GM23338 (cell line): ENCODE measurements around the gene SEMA3C. TPM values are rescaled to one million over a fixed set of nuclear protein-coding genes. Genes with fewer than 3 reads are reported as not detected.

Experiments used
- ATAC-seq: fragments of 200-7000 bp; cut with Tn5 transposase; 3 replicates; pipeline ENCODE4 v1.9.1; 2020
- DNase-seq: peaks from one replicate; pipeline ENCODE4 v3.0.0-alpha.2; 2015; ENCODE audit warnings: low spot score
- H2AFZ ChIP-seq: fragments of 200-600 bp; sonication (generic); 2 replicates; pipeline ENCODE4 v1.8.0; 2016; ENCODE audit warnings: antibody characterized with exemption, mild to moderate bottlenecking, moderate library complexity
- H3F3A ChIP-seq: fragments of 200-600 bp; sonication (generic); replicated peaks from 2 replicates; pipeline ENCODE4 v1.8.0; 2017; ENCODE audit warnings: antibody characterized with exemption, mixed run types, low read depth
- H3K27ac ChIP-seq: fragments of 200-600 bp; sonication (generic); 2 replicates; pipeline ENCODE4 v1.6.1; 2016; ENCODE audit warnings: low read depth
- H3K27me3 ChIP-seq: fragments of 200-600 bp; sonication (generic); 2 replicates; pipeline ENCODE4 v1.8.0; 2016; ENCODE audit warnings: mild to moderate bottlenecking, mixed run types, moderate library complexity; ENCODE audit not compliant: insufficient read depth
- H3K36me3 ChIP-seq: fragments of 200-600 bp; sonication (generic); 2 replicates; pipeline ENCODE4 v1.8.0; 2016; ENCODE audit warnings: mild to moderate bottlenecking; ENCODE audit not compliant: insufficient read depth
- H3K4me1 ChIP-seq: fragments of 200-600 bp; sonication (generic); 2 replicates; pipeline ENCODE4 v1.8.0; 2016; ENCODE audit warnings: mild to moderate bottlenecking, moderate library complexity; ENCODE audit not compliant: insufficient read depth
- H3K4me2 ChIP-seq: fragments of 200-600 bp; sonication (generic); 2 replicates; pipeline ENCODE4 v1.7.1; 2017; ENCODE audit warnings: mixed run types
- H3K4me3 ChIP-seq: fragments of 200-600 bp; sonication (generic); 2 replicates; pipeline ENCODE4 v1.6.1; 2016; ENCODE audit warnings: mixed run types
- H3K79me2 ChIP-seq: fragments of 200-600 bp; sonication (generic); replicated peaks from 2 replicates; pipeline ENCODE4 v1.8.0; 2017; ENCODE audit warnings: mild to moderate bottlenecking; ENCODE audit not compliant: insufficient read depth
- H3K9me2 ChIP-seq: fragments of 200-600 bp; sonication (generic); 2 replicates; pipeline ENCODE4 v1.8.0; 2017; ENCODE audit not compliant: insufficient read depth
- H4K20me1 ChIP-seq: fragments of 200-600 bp; sonication (generic); replicated peaks from 2 replicates; pipeline ENCODE4 v1.8.0; 2017; ENCODE audit warnings: mild to moderate bottlenecking; ENCODE audit not compliant: insufficient read depth
- H3K27ac Mint-ChIP-seq: 2 replicates; pipeline ENCODE4 v1.8.0; 2020; ENCODE audit warnings: inconsistent platforms, mild to moderate bottlenecking, moderate library complexity, mixed read lengths
- H3K27me3 Mint-ChIP-seq: 3 replicates; pipeline ENCODE4 v1.8.0; 2022; ENCODE audit warnings: low read depth, mild to moderate bottlenecking, moderate library complexity, mixed read lengths, inconsistent platforms; ENCODE audit not compliant: insufficient read depth, poor library complexity
- H3K36me3 Mint-ChIP-seq: 3 replicates; pipeline ENCODE4 v1.8.0; 2021; ENCODE audit warnings: low read depth, mild to moderate bottlenecking, inconsistent platforms, moderate library complexity, mixed read lengths
- H3K4me1 Mint-ChIP-seq: 3 replicates; pipeline ENCODE4 v1.8.0; 2020; ENCODE audit warnings: mild to moderate bottlenecking, inconsistent platforms, mixed read lengths
- H3K4me3 Mint-ChIP-seq: 3 replicates; pipeline ENCODE4 v1.8.0; 2021; ENCODE audit warnings: moderate library complexity, mild to moderate bottlenecking, inconsistent platforms, mixed read lengths
- H3K9me3 Mint-ChIP-seq: 3 replicates; pipeline ENCODE4 v1.8.0; 2020; ENCODE audit warnings: moderate library complexity, mild to moderate bottlenecking, inconsistent platforms, mixed read lengths
- CREB1 ChIP-seq: fragments of 250-450 bp; sonication (Bioruptor Pico); IDR thresholded peaks from 2 replicates; pipeline ENCODE4 v1.5.0; 2020; ENCODE audit warnings: low read depth, mild to moderate bottlenecking, moderate library complexity
- EZH2 ChIP-seq: fragments of 200-600 bp; sonication (generic); IDR thresholded peaks from one replicate; pipeline ENCODE4 v1.8.0; 2017; ENCODE audit warnings: antibody characterized with exemption, mild to moderate bottlenecking, low read depth; ENCODE audit not compliant: unreplicated experiment
- EZH2phosphoT487 ChIP-seq: fragments of 200-600 bp; sonication (generic); IDR thresholded peaks from one replicate; pipeline ENCODE4 v1.8.1; 2018; ENCODE audit warnings: antibody characterized with exemption; ENCODE audit not compliant: unreplicated experiment
- JUNB ChIP-seq: IDR thresholded peaks from one replicate; pipeline ENCODE4 v1.6.1; 2016; ENCODE audit warnings: antibody characterized with exemption; ENCODE audit not compliant: unreplicated experiment
- NANOG ChIP-seq: IDR thresholded peaks from 2 replicates; pipeline ENCODE4 v1.6.1; 2016; ENCODE audit warnings: antibody characterized with exemption, borderline replicate concordance
- POLR2AphosphoS5 ChIP-seq: IDR thresholded peaks from 2 replicates; pipeline ENCODE4 v1.6.1; 2016; ENCODE audit warnings: antibody characterized with exemption, low read depth
- STAT1 ChIP-seq: IDR thresholded peaks from one replicate; pipeline ENCODE4 v1.6.1; 2016; ENCODE audit warnings: antibody characterized with exemption; ENCODE audit not compliant: unreplicated experiment
- ZNF114 ChIP-seq: fragments of 250-450 bp; sonication (Bioruptor Pico); IDR thresholded peaks from 2 replicates; pipeline ENCODE4 v1.5.0; 2020; ENCODE audit warnings: mild to moderate bottlenecking, moderate library complexity
- ZNF331 ChIP-seq: fragments of 250-450 bp; sonication (Bioruptor Pico); IDR thresholded peaks from 2 replicates; pipeline ENCODE4 v1.5.0; 2020; ENCODE audit warnings: low read depth, mild to moderate bottlenecking, moderate library complexity
- polyA plus RNA-seq: library from polyadenylated mRNA; unstranded; fragments of >200 nt; fragmentation: Nextera tagmentation; extraction: Ambion mirVana; gene quantifications from 2 replicates; pipeline ENCODE4 v1.2.1, GENCODE V29; 2016
- total RNA-seq: library from RNA; depleted of rRNA; stranded (reverse); fragments of >200 nt; shearing (Covaris generic); gene quantifications from 2 replicates; pipeline ENCODE4 v1.2.3, GENCODE V29; 2014
- TF ChIP-seq, protein P1 (sequence below), 2 experiments: fragments of 200-600 bp in 1 of 2; sonication (generic) in 1 of 2; conservative IDR thresholded peaks; 2 replicates each; pipeline versions ENCODE4 v1.5.1 to v1.6.1; 2016 to 2017; ENCODE audit warnings: antibody characterized with exemption in 2 of 2, low read depth in 2 of 2, mild to moderate bottlenecking in 2 of 2, moderate library complexity in 1 of 2
- TF ChIP-seq, protein P2 (sequence below): fragments of 250-450 bp; sonication (Bioruptor Pico); IDR thresholded peaks from 2 replicates; pipeline ENCODE4 v1.5.0; 2020; ENCODE audit warnings: mild to moderate bottlenecking, moderate library complexity
- TF ChIP-seq, protein P3 (sequence below): IDR thresholded peaks from one replicate; pipeline ENCODE4 v1.6.1; 2018; ENCODE audit warnings: antibody characterized with exemption; ENCODE audit not compliant: unreplicated experiment
- TF ChIP-seq, protein P4 (sequence below): IDR thresholded peaks from 2 replicates; pipeline ENCODE4 v1.6.1; 2016; ENCODE audit warnings: antibody characterized with exemption

SEMA3C gene
- total and polyA plus RNA-seq, 2 experiments from 2014 or later: 1.0 to 3.5 TPM

DNA sequence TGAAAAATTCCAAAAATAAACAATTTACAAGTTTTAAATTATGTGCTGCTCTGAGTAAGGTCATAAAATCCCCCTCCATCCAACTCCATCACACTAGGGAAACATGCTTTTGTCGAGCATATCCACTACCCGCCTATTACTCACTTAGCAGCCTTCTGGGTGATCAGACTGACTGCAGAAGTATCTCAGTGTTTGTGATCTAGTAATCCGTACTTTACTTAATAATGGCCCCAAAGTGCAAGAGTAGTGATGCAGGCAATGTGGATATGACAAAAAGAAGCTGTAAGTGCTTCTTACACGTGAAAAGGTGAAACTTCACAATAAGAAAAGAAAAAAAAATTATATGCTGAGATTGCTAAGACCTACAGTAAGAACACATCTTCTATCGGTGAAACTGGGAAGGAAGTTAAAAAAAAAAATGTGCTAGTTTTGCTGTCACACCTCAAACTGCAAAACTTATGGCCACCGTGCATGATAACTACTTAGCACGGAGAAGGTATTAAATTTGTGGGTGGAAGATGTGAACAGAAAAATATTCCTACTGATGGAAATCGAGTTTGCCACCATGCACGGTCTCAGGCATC, 43.2 kb downstream of the SEMA3C start:
- no peaks in the 10 kb centered on the region for H3K79me2 ChIP-seq
- H3K4me1 Mint-ChIP-seq: peaks cover 7% of the 10 kb centered on the region; the same call in 2 of the 3 replicates
- no peak overlapping the region for H3K27ac Mint-ChIP-seq
- no peaks in the 10 kb centered on the region for H3K27me3 ChIP-seq
- no peaks in the 10 kb centered on the region for H4K20me1 ChIP-seq
- H3K9me2 ChIP-seq: peaks cover 3% of the 10 kb centered on the region; the same call in 1 of the 2 replicates
- H3K27ac ChIP-seq: no peak overlapping the region
- no peak overlapping the region for H3K4me3 ChIP-seq
- H3K36me3 Mint-ChIP-seq: no peaks in the 10 kb centered on the region
- ATAC-seq: no peak
- H3K4me2 ChIP-seq: no peak overlapping the region
- no peak overlapping the region for H3K4me3 Mint-ChIP-seq
- TF ChIP-seq, protein P1, sequence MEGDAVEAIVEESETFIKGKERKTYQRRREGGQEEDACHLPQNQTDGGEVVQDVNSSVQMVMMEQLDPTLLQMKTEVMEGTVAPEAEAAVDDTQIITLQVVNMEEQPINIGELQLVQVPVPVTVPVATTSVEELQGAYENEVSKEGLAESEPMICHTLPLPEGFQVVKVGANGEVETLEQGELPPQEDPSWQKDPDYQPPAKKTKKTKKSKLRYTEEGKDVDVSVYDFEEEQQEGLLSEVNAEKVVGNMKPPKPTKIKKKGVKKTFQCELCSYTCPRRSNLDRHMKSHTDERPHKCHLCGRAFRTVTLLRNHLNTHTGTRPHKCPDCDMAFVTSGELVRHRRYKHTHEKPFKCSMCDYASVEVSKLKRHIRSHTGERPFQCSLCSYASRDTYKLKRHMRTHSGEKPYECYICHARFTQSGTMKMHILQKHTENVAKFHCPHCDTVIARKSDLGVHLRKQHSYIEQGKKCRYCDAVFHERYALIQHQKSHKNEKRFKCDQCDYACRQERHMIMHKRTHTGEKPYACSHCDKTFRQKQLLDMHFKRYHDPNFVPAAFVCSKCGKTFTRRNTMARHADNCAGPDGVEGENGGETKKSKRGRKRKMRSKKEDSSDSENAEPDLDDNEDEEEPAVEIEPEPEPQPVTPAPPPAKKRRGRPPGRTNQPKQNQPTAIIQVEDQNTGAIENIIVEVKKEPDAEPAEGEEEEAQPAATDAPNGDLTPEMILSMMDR (conservative IDR thresholded peaks at IDR 0.05; ENCODE audit: low read depth in 2 of 2): no peak
- TF ChIP-seq NANOG (no peak), EZH2 (no peak), ZNF331 (CRISPR knock-in tag) (no peak), EZH2phosphoT487 (no peak), POLR2AphosphoS5 (no peak), ZNF114 (CRISPR knock-in tag) (no peak), CREB1 (CRISPR knock-in tag) (no peak), JUNB (no peak), STAT1 (no peak)
- TF ChIP-seq, protein P2, sequence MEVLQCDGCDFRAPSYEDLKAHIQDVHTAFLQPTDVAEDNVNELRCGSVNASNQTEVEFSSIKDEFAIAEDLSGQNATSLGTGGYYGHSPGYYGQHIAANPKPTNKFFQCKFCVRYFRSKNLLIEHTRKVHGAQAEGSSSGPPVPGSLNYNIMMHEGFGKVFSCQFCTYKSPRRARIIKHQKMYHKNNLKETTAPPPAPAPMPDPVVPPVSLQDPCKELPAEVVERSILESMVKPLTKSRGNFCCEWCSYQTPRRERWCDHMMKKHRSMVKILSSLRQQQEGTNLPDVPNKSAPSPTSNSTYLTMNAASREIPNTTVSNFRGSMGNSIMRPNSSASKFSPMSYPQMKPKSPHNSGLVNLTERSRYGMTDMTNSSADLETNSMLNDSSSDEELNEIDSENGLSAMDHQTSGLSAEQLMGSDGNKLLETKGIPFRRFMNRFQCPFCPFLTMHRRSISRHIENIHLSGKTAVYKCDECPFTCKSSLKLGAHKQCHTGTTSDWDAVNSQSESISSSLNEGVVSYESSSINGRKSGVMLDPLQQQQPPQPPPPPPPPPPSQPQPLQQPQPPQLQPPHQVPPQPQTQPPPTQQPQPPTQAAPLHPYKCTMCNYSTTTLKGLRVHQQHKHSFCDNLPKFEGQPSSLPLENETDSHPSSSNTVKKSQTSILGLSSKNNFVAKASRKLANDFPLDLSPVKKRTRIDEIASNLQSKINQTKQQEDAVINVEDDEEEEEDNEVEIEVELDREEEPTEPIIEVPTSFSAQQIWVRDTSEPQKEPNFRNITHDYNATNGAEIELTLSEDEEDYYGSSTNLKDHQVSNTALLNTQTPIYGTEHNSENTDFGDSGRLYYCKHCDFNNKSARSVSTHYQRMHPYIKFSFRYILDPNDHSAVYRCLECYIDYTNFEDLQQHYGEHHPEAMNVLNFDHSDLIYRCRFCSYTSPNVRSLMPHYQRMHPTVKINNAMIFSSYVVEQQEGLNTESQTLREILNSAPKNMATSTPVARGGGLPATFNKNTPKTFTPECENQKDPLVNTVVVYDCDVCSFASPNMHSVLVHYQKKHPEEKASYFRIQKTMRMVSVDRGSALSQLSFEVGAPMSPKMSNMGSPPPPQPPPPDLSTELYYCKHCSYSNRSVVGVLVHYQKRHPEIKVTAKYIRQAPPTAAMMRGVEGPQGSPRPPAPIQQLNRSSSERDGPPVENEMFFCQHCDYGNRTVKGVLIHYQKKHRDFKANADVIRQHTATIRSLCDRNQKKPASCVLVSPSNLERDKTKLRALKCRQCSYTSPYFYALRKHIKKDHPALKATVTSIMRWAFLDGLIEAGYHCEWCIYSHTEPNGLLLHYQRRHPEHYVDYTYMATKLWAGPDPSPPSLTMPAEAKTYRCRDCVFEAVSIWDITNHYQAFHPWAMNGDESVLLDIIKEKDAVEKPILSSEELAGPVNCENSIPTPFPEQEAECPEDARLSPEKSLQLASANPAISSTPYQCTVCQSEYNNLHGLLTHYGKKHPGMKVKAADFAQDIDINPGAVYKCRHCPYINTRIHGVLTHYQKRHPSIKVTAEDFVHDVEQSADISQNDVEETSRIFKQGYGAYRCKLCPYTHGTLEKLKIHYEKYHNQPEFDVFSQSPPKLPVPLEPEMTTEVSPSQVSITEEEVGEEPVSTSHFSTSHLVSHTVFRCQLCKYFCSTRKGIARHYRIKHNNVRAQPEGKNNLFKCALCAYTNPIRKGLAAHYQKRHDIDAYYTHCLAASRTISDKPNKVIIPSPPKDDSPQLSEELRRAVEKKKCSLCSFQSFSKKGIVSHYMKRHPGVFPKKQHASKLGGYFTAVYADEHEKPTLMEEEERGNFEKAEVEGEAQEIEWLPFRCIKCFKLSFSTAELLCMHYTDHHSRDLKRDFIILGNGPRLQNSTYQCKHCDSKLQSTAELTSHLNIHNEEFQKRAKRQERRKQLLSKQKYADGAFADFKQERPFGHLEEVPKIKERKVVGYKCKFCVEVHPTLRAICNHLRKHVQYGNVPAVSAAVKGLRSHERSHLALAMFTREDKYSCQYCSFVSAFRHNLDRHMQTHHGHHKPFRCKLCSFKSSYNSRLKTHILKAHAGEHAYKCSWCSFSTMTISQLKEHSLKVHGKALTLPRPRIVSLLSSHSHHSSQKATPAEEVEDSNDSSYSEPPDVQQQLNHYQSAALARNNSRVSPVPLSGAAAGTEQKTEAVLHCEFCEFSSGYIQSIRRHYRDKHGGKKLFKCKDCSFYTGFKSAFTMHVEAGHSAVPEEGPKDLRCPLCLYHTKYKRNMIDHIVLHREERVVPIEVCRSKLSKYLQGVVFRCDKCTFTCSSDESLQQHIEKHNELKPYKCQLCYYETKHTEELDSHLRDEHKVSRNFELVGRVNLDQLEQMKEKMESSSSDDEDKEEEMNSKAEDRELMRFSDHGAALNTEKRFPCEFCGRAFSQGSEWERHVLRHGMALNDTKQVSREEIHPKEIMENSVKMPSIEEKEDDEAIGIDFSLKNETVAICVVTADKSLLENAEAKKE: no peak
- TF ChIP-seq, protein P3, sequence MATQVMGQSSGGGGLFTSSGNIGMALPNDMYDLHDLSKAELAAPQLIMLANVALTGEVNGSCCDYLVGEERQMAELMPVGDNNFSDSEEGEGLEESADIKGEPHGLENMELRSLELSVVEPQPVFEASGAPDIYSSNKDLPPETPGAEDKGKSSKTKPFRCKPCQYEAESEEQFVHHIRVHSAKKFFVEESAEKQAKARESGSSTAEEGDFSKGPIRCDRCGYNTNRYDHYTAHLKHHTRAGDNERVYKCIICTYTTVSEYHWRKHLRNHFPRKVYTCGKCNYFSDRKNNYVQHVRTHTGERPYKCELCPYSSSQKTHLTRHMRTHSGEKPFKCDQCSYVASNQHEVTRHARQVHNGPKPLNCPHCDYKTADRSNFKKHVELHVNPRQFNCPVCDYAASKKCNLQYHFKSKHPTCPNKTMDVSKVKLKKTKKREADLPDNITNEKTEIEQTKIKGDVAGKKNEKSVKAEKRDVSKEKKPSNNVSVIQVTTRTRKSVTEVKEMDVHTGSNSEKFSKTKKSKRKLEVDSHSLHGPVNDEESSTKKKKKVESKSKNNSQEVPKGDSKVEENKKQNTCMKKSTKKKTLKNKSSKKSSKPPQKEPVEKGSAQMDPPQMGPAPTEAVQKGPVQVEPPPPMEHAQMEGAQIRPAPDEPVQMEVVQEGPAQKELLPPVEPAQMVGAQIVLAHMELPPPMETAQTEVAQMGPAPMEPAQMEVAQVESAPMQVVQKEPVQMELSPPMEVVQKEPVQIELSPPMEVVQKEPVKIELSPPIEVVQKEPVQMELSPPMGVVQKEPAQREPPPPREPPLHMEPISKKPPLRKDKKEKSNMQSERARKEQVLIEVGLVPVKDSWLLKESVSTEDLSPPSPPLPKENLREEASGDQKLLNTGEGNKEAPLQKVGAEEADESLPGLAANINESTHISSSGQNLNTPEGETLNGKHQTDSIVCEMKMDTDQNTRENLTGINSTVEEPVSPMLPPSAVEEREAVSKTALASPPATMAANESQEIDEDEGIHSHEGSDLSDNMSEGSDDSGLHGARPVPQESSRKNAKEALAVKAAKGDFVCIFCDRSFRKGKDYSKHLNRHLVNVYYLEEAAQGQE: no peak
- TF ChIP-seq, protein P4, sequence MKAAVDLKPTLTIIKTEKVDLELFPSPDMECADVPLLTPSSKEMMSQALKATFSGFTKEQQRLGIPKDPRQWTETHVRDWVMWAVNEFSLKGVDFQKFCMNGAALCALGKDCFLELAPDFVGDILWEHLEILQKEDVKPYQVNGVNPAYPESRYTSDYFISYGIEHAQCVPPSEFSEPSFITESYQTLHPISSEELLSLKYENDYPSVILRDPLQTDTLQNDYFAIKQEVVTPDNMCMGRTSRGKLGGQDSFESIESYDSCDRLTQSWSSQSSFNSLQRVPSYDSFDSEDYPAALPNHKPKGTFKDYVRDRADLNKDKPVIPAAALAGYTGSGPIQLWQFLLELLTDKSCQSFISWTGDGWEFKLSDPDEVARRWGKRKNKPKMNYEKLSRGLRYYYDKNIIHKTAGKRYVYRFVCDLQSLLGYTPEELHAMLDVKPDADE: no peak
- no peaks in the 10 kb centered on the region for H3K36me3 ChIP-seq
- no peak for DNase-seq
- no peaks in the 10 kb centered on the region for H3K9me3 Mint-ChIP-seq
- no peaks in the 10 kb centered on the region for H3K27me3 Mint-ChIP-seq
- H2AFZ ChIP-seq: no peak overlapping the region
- H3F3A ChIP-seq: no peaks in the 10 kb centered on the region
- H3K4me1 ChIP-seq: peaks cover 4% of the 10 kb centered on the region; the same call in 1 of the 2 replicates
